CD14-positive monocyte (primary cell): Measurements from ENCODE around the gene SELENOM. TPM values are rescaled to one million over a fixed set of nuclear protein-coding genes. Genes with fewer than 3 reads are reported as not detected.

Experiments
- DNase-seq, 3 donors: peaks; one replicate each; pipeline ENCODE4 v3.0.0-alpha.2; 2011 to 2022
- H2AFZ ChIP-seq: 2 replicates; pipeline ENCODE4 v1.6.0; 2012; ENCODE audit warnings: mild to moderate bottlenecking, low read depth, low read length, inconsistent platforms; ENCODE audit not compliant: insufficient read depth, poor library complexity, severe bottlenecking
- H3K27ac ChIP-seq, 2 donors: 1 replicate in 1 of 2; 2 replicates in 1 of 2; pipeline ENCODE4 v1.5.1; 2012 to 2013; ENCODE audit warnings: low read length in 2 of 2, control low read depth in 1 of 2, inconsistent platforms in 1 of 2, low read depth in 1 of 2, mild to moderate bottlenecking in 1 of 2
- H3K27me3 ChIP-seq, 2 donors: one replicate each; pipeline versions ENCODE4 v1.6.0 to v1.6.1; 2011 to 2013; ENCODE audit warnings: low read length in 2 of 2; ENCODE audit not compliant: control insufficient read depth in 2 of 2, insufficient read depth in 2 of 2
- H3K36me3 ChIP-seq, 2 donors: replicated peaks in 1 of 2; 1 replicate in 1 of 2; 2 replicates in 1 of 2; pipeline versions ENCODE4 v1.5.1 to v1.6.1; 2012 to 2013; ENCODE audit warnings: low read length in 2 of 2, control low read depth in 1 of 2, inconsistent platforms in 1 of 2, mild to moderate bottlenecking in 1 of 2; ENCODE audit not compliant: insufficient read depth in 2 of 2, control insufficient read depth in 1 of 2
- H3K4me1 ChIP-seq, 2 donors: 1 replicate in 1 of 2; 2 replicates in 1 of 2; pipeline versions ENCODE4 v1.5.1 to v1.6.1; 2012 to 2013; ENCODE audit warnings: low read length in 2 of 2, control low read depth in 1 of 2, inconsistent platforms in 1 of 2, mild to moderate bottlenecking in 1 of 2, moderate library complexity in 1 of 2; ENCODE audit not compliant: insufficient read depth in 2 of 2, control insufficient read depth in 1 of 2
- H3K4me2 ChIP-seq: replicated peaks from 2 replicates; pipeline ENCODE3; 2012; ENCODE audit warnings: low read length, moderate library complexity, mild to moderate bottlenecking; ENCODE audit not compliant: poor library complexity, severe bottlenecking; ENCODE audit errors: extremely low read depth
- H3K4me3 ChIP-seq, 3 experiments: fragments of 200-600 bp in 1 of 3; sonication (generic) in 1 of 3; replicated peaks in 1 of 3; 1 replicate in 2 of 3; 2 replicates in 1 of 3; pipeline ENCODE4 v1.5.1; 2011 to 2013; ENCODE audit warnings: low read length in 3 of 3, mild to moderate bottlenecking in 3 of 3, control low read depth in 2 of 3, low read depth in 2 of 3, inconsistent platforms in 1 of 3, moderate library complexity in 1 of 3
- H3K79me2 ChIP-seq: 2 replicates; pipeline ENCODE4 v1.6.0; 2012; ENCODE audit warnings: mild to moderate bottlenecking, control low read depth, inconsistent platforms, low read length, moderate library complexity; ENCODE audit not compliant: insufficient read depth
- H3K9ac ChIP-seq: 2 replicates; pipeline ENCODE4 v1.6.0; 2017; ENCODE audit warnings: low read length, mild to moderate bottlenecking; ENCODE audit not compliant: insufficient read depth, poor library complexity, severe bottlenecking
- H3K9me3 ChIP-seq, 2 donors: replicated peaks in 1 of 2; 1 replicate in 1 of 2; 2 replicates in 1 of 2; pipeline versions ENCODE4 v1.5.1 to v1.6.1; 2012 to 2013; ENCODE audit warnings: low read length in 2 of 2, control low read depth in 1 of 2; ENCODE audit not compliant: control insufficient read depth in 1 of 2, insufficient read depth in 1 of 2
- H4K20me1 ChIP-seq: 2 replicates; pipeline ENCODE4 v1.6.0; 2012; ENCODE audit warnings: mild to moderate bottlenecking, low read length, control low read depth, moderate library complexity; ENCODE audit not compliant: insufficient read depth
- H3K27ac Mint-ChIP-seq, 7 donors: one replicate each; pipeline ENCODE4 v1.8.0; 2020; ENCODE audit warnings: mild to moderate bottlenecking in 7 of 7, mixed read lengths in 7 of 7, moderate library complexity in 6 of 7, inconsistent platforms in 2 of 7
- H3K27me3 Mint-ChIP-seq, 3 donors: one replicate each; pipeline ENCODE4 v1.8.0; 2021 to 2022; ENCODE audit warnings: low read depth in 3 of 3, mild to moderate bottlenecking in 3 of 3, mixed read lengths in 3 of 3, moderate library complexity in 3 of 3, inconsistent platforms in 1 of 3
- H3K36me3 Mint-ChIP-seq, 2 donors: one replicate each; pipeline ENCODE4 v1.8.0; 2020; ENCODE audit warnings: mixed read lengths in 2 of 2, inconsistent platforms in 1 of 2, mild to moderate bottlenecking in 1 of 2
- H3K4me1 Mint-ChIP-seq: one replicate; pipeline ENCODE4 v1.8.0; 2020; ENCODE audit warnings: mild to moderate bottlenecking, mixed read lengths
- H3K4me3 Mint-ChIP-seq, 2 donors: one replicate each; pipeline ENCODE4 v1.8.0; 2020; ENCODE audit warnings: mild to moderate bottlenecking in 2 of 2, mixed read lengths in 2 of 2, moderate library complexity in 1 of 2
- H3K9me3 Mint-ChIP-seq, 7 donors: one replicate each; pipeline ENCODE4 v1.8.0; 2020 to 2022; ENCODE audit warnings: mixed read lengths in 7 of 7, mild to moderate bottlenecking in 6 of 7, moderate library complexity in 6 of 7, inconsistent platforms in 2 of 7
- WGBS: methylation state at CpG from one replicate; pipeline ENCODE4 v1.1.5; 2013; ENCODE audit warnings: missing lambda C conversion rate; ENCODE audit not compliant: insufficient coverage; 5-methylcytosine and 5-hydroxymethylcytosine counted together
- intact Hi-C, 2 donors: fragments of 100-400 bp; cut with micrococcal nuclease; formaldehyde crosslinking; loops; one replicate each; pipeline versions ENCODE4 v1.15.0 to v1.15.1; 2023
- polyA plus RNA-seq, 3 donors: library from polyadenylated mRNA; depleted of rRNA in 1 of 3; unstranded in 2 of 3; stranded (reverse) in 1 of 3; fragments of 300-500 nt in 2 of 3; fragments of >200 nt in 1 of 3; fragmentation: Illumina TruSeq in 2 of 3; gene quantifications; 1 replicate in 2 of 3; 2 replicates in 1 of 3; pipeline ENCODE4 v1.2.3, GENCODE V29; 2012 to 2021
- TF ChIP-seq, protein P1 (sequence below): fragments of 200-600 bp; IDR thresholded peaks from one replicate; pipeline ENCODE4 v1.8.0; 2022; ENCODE audit warnings: antibody characterized with exemption, mild to moderate bottlenecking

The SELENOM gene
- polyA plus RNA-seq, 3 donors, result 3.2 to 7.6 (median 3.4) TPM

DNA sequence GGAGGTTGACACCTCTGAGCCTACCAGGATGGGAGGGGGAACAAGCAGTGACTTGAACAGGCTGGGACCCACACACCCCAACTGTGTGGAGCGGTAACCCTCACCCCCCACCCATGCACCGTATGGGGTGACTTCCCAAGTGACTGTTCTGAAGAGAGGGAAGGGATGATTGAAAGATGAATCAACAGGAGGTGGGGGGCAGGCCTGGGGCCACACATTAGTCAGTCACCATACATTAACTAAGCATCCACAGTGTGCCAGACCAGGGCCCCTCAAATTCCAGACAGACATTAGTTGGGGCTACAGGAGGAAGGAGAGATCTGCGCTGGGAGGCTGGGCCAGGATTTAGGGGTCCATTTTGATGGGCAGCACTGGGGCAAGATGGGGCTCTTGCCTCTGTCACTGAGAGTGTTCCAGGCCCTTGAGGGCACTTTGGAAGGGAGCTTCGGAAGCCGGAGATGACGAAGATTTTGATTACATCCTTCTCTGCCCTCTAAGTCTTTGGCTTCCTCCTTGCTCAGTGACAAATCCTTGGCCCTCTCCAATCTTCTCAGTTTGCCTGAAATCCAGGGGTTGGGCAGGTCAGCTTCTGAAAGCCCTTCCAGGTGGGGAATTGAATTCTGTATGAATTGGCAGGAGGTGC is 25.3 kb downstream of the SELENOM start:
- 92% methylated on average over 3 of the region's 6 CpGs for WGBS
- H3K4me2 ChIP-seq, result peak overlapping the region; percentile 90
- peak in 1 of 3 donors; percentile 38 for DNase-seq
- no peak overlapping the region for H3K27ac ChIP-seq
- no peaks in the 10 kb centered on the region for H3K36me3 Mint-ChIP-seq
- peaks cover 45% of the 10 kb centered on the region for H3K4me1 Mint-ChIP-seq
- peak overlapping the region in 1 of 2 donors; percentile 94 for H3K4me3 Mint-ChIP-seq
- no peaks in the 10 kb centered on the region for H3K9me3 ChIP-seq
- H3K79me2 ChIP-seq, result peaks cover 9% of the 10 kb centered on the region
- H2AFZ ChIP-seq, result no peak overlapping the region
- TF ChIP-seq, protein P1, sequence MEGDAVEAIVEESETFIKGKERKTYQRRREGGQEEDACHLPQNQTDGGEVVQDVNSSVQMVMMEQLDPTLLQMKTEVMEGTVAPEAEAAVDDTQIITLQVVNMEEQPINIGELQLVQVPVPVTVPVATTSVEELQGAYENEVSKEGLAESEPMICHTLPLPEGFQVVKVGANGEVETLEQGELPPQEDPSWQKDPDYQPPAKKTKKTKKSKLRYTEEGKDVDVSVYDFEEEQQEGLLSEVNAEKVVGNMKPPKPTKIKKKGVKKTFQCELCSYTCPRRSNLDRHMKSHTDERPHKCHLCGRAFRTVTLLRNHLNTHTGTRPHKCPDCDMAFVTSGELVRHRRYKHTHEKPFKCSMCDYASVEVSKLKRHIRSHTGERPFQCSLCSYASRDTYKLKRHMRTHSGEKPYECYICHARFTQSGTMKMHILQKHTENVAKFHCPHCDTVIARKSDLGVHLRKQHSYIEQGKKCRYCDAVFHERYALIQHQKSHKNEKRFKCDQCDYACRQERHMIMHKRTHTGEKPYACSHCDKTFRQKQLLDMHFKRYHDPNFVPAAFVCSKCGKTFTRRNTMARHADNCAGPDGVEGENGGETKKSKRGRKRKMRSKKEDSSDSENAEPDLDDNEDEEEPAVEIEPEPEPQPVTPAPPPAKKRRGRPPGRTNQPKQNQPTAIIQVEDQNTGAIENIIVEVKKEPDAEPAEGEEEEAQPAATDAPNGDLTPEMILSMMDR, result no peak
- H3K27ac Mint-ChIP-seq, result peak overlapping the region in 2 of 7 donors; percentile 46 to 56
- H3K9ac ChIP-seq, result peak overlapping the region; percentile 65
- no peaks in the 10 kb centered on the region for H3K27me3 ChIP-seq
- intact Hi-C loops, result loop anchor here (5.0 kb wide), 3 partner anchors 80 to 135 kb away; partner anchors contain the start of genes MORC2 (in 2 of the 2), TUG1 (in 2 of the 2) and RNF185 (in 1 of the 2)
- peaks cover 0 to 1% (median 0%) of the 10 kb centered on the region in 7 donors for H3K9me3 Mint-ChIP-seq
- no peaks in the 10 kb centered on the region for H4K20me1 ChIP-seq
- H3K36me3 ChIP-seq, result no peaks in the 10 kb centered on the region
- peaks cover 40 to 55% of the 10 kb centered on the region in 2 donors for H3K4me1 ChIP-seq
- peak overlapping the region in 1 of 3 experiments; percentile 85 for H3K4me3 ChIP-seq
- H3K27me3 Mint-ChIP-seq, result peaks cover 2 to 6% (median 3%) of the 10 kb centered on the region in 3 donors

DNA sequence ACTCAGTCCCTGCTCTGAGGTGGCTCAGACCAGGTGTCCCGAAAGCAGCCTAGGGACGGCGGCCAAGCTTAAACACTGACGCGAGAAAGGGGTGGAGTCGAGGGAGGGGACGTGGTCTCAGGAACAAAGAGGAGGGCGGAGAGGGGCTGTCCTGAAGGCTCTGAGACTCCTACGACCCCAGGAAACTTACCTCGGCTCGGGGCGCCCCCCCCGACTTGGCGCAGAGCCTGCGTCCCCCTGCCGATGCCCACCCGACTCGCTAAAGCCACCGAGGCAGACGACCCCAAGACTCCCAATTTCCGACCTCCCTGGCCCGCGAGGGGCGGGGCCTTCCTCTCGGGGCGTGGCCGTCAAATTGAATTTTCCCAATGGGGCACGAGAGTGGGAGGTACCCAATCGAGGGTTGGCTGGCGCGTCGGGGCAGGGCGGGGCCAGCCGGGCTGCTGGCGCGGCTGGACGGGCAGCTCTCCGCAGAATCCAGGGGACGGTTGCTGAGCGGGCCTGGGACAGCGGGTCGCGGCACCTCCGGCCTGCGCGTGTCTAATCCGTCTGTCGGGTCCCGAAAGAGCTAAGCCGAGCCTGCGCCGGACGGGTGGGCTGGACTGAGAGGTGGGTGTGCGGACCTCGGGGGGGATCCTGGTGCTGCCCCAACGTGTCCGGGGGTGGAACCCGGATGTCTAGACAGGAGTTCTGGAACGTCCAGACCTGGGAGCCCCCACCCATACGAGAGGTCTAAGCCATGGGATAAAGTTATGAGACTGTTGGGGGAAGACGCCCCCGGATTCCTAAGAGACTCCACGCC is 26.3 kb downstream of the SELENOM start, which contains the start of gene SMTN:
Gene SMTN (plus strand): TSS at position 471 of the 802 bp plus-strand sequence. CDS start 1,941 bp downstream, outside the sequence.
- DNase-seq, result peak; percentile 76 to 86 (median 80)
- Histone ChIP-seq H3K4me2 (peak within 1 kb of the TSS; percentile 90), H3K9me3 (no peaks in the 10 kb centered on the region), H3K9ac (peak within 1 kb of the TSS; percentile 65), H3K27me3 (no peaks in the 10 kb centered on the region), H3K36me3 (no peaks in the 10 kb centered on the region), H3K27ac (peak within 1 kb of the TSS in 1 of 2 donors; percentile 64), H3K4me3 (peak within 1 kb of the TSS; percentile 56 to 85 (median 75)), H3K79me2 (peaks cover 9% of the 10 kb centered on the region), H4K20me1 (no peaks in the 10 kb centered on the region), H3K4me1 (peaks cover 40 to 53% of the 10 kb centered on the region in 2 donors), H2AFZ (peak within 1 kb of the TSS; percentile 93)
- peaks cover 3 to 6% (median 4%) of the 10 kb centered on the region in 3 donors for H3K27me3 Mint-ChIP-seq
- intact Hi-C loops, result loop anchor here (5.0 kb wide), 3 partner anchors 81 to 134 kb away; partner anchors contain the start of genes MORC2 (in 2 of the 2), TUG1 (in 2 of the 2) and RNF185 (in 1 of the 2)
- H3K9me3 Mint-ChIP-seq, result peaks cover 0 to 1% (median 0%) of the 10 kb centered on the region in 7 donors
- TF ChIP-seq, protein P1, result no peak
- no peaks in the 10 kb centered on the region for H3K36me3 Mint-ChIP-seq
- under 1% methylated on average over 53 of the region's 63 CpGs for WGBS
- peaks cover 45% of the 10 kb centered on the region for H3K4me1 Mint-ChIP-seq
- peak within 1 kb of the TSS in 6 of 7 donors; percentile 40 to 87 (median 74) for H3K27ac Mint-ChIP-seq
- peak within 1 kb of the TSS; percentile 83 to 94 for H3K4me3 Mint-ChIP-seq
